K562 (cell line): ENCODE data around the gene SLC16A13.

ENCODE experiments used
- CHD2 ChIP-seq: IDR thresholded peaks from 2 replicates; pipeline ENCODE4 v1.6.1; 2011; ENCODE audit warnings: low read depth, low read length
- ETV5 ChIP-seq: sonication (generic); formaldehyde crosslinking; IDR thresholded peaks from 2 replicates; pipeline ENCODE4 v1.4.0; 2020; ENCODE audit warnings: low read depth, mild to moderate bottlenecking, missing genetic modification reagents
- MXI1 ChIP-seq: IDR thresholded peaks from 2 replicates; pipeline ENCODE4 v1.6.1; 2011; ENCODE audit warnings: low read depth, mild to moderate bottlenecking, improper control_type of control experiment, low read length
- POLR2AphosphoS5 ChIP-seq: IDR thresholded peaks from 2 replicates; pipeline ENCODE4 v1.6.1; 2011; ENCODE audit warnings: mild to moderate bottlenecking, low read depth, low read length, moderate library complexity; ENCODE audit not compliant: control insufficient read depth, insufficient read depth

- no peak for TF ChIP-seq POLR2AphosphoS5
- TF ChIP-seq MXI1, result no peak
- TF ChIP-seq ETV5, result no peak
- TF ChIP-seq CHD2, result no peak
Observed at GRCh38 chr17:7084088-7084487, 48.3 kb downstream of the SLC16A13 start.
